H1 (cell line): ENCODE results near the gene TNFRSF6B.

Experiments used
- EP300 ChIP-seq, 2 experiments: IDR thresholded peaks; 1 replicate in 1 of 2; 2 replicates in 1 of 2; pipeline ENCODE4 v1.6.1; 2011 to 2012; ENCODE audit warnings: low read depth in 2 of 2, low read length in 2 of 2, mild to moderate bottlenecking in 2 of 2, borderline replicate concordance in 1 of 2, inconsistent platforms in 1 of 2, moderate library complexity in 1 of 2
- HDAC6 ChIP-seq: IDR thresholded peaks from one replicate; pipeline ENCODE4 v1.7.1; 2012; ENCODE audit warnings: low read depth, mild to moderate bottlenecking, inconsistent platforms, low read length, moderate library complexity
- POLR2A ChIP-seq, 2 experiments: IDR thresholded peaks; 1 replicate in 1 of 2; 2 replicates in 1 of 2; pipeline ENCODE4 v1.6.1; 2011; ENCODE audit warnings: low read depth in 2 of 2, low read length in 2 of 2, mild to moderate bottlenecking in 2 of 2; ENCODE audit errors: control extremely low read depth in 1 of 2
- RAD21 ChIP-seq, 2 experiments: IDR thresholded peaks in 1 of 2; conservative IDR thresholded peaks in 1 of 2; 2 replicates each; pipeline ENCODE4 v1.6.1; 2011; ENCODE audit warnings: low read depth in 2 of 2, low read length in 2 of 2, improper control_type of control experiment in 1 of 2, inconsistent platforms in 1 of 2, mild to moderate bottlenecking in 1 of 2, moderate library complexity in 1 of 2
- TAF1 ChIP-seq: IDR thresholded peaks from 2 replicates; pipeline ENCODE4 v1.6.1; 2011; ENCODE audit warnings: mild to moderate bottlenecking, low read depth, low read length
- TF ChIP-seq, protein P1 (sequence below), 3 experiments: IDR thresholded peaks; 1 replicate in 2 of 3; 2 replicates in 1 of 3; pipeline versions ENCODE4 v1.5.1 to v1.6.1; 2011; ENCODE audit warnings: low read length in 3 of 3, mild to moderate bottlenecking in 3 of 3, inconsistent platforms in 2 of 3, low read depth in 1 of 3, moderate library complexity in 1 of 3; ENCODE audit not compliant: insufficient read depth in 1 of 3; ENCODE audit errors: control extremely low read depth in 1 of 3
- TF ChIP-seq, protein P2 (sequence below): IDR thresholded peaks from 2 replicates; pipeline ENCODE4 v1.6.1; 2012; ENCODE audit warnings: inconsistent platforms

DNA sequence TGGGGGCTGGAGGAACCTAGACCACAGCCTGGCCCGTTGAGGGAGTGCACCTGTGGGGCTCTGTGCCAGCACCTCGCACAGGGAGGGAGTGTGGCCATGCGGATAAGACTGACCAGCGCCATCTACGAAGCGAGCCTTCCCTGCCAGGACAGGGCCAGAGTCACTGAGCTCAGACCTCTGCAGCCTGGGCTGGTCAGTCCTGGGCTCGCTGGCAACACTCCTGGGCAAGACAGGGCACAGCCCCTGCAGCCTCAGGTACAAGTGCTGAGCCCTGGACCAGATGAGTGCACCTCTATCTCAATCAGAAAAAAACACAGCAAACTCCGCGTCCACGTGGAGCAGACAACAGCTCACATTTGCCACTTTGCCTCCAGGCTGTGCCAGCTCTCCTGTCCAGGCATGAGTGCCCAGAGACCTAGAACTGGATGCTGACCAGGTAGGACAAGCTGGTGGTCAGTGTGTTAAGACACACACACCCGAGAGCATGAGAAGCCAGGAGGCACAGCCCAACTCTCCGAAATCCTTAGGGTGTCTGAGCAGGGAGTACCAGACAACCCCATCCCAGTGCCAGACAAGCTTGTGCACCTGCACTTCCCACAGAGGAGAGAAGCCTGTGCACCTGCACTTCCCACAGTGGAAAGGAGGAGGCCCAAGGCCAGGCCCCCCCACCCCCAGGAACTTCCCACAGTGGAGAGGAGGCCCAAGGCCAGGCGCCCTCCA, 6.5 kb downstream of the TNFRSF6B start:
- TF ChIP-seq, protein P1, sequence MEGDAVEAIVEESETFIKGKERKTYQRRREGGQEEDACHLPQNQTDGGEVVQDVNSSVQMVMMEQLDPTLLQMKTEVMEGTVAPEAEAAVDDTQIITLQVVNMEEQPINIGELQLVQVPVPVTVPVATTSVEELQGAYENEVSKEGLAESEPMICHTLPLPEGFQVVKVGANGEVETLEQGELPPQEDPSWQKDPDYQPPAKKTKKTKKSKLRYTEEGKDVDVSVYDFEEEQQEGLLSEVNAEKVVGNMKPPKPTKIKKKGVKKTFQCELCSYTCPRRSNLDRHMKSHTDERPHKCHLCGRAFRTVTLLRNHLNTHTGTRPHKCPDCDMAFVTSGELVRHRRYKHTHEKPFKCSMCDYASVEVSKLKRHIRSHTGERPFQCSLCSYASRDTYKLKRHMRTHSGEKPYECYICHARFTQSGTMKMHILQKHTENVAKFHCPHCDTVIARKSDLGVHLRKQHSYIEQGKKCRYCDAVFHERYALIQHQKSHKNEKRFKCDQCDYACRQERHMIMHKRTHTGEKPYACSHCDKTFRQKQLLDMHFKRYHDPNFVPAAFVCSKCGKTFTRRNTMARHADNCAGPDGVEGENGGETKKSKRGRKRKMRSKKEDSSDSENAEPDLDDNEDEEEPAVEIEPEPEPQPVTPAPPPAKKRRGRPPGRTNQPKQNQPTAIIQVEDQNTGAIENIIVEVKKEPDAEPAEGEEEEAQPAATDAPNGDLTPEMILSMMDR (IDR thresholded peaks at IDR 0.05; ENCODE audit: control extremely low read depth in 1 of 3, insufficient read depth in 1 of 3, low read depth in 1 of 3, low read length in 3 of 3) = no peak
- no peak for TF ChIP-seq RAD21 (IDR thresholded peaks at IDR 0.05 in 1 of 2, conservative IDR thresholded peaks at IDR 0.05 in 1 of 2; ENCODE audit: low read depth in 2 of 2, low read length in 2 of 2)
- TF ChIP-seq POLR2A (IDR thresholded peaks at IDR 0.05; ENCODE audit: control extremely low read depth in 1 of 2, low read depth in 2 of 2, low read length in 2 of 2) = no peak
- TF ChIP-seq EP300 (IDR thresholded peaks at IDR 0.05; ENCODE audit: borderline replicate concordance in 1 of 2, low read depth in 2 of 2, low read length in 2 of 2) = no peak
- TF ChIP-seq, protein P2, sequence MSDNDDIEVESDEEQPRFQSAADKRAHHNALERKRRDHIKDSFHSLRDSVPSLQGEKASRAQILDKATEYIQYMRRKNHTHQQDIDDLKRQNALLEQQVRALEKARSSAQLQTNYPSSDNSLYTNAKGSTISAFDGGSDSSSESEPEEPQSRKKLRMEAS = no peak
- TF ChIP-seq HDAC6 = no peak
- no peak for TF ChIP-seq TAF1
